Body of pancreas (tissue), 4 donors: ENCODE measurements around the gene DNAH6. TPM values are rescaled to one million over a fixed set of nuclear protein-coding genes. Genes with fewer than 3 reads are reported as not detected.
"Not testable (repeated sequence)": the region's sequence is repeated elsewhere in the genome, so short reads cannot be mapped to it uniquely, and the experiment has no call there.

Experiments used
- ATAC-seq: fragments of 150-250 bp; one replicate; pipeline ENCODE4 v1.9.1; 2016
- DNase-seq, 4 donors: peaks; one replicate each; pipeline ENCODE4 v3.0.0-alpha.2; 2019
- H3K27ac ChIP-seq, 4 donors: fragments of 200-600 bp; sonication (generic); 1 replicate in 3 of 4; 2 replicates in 1 of 4; pipeline versions ENCODE4 v1.5.1 to v1.6.1; 2016 to 2019; ENCODE audit warnings: mild to moderate bottlenecking in 1 of 4, mixed read lengths in 1 of 4, moderate library complexity in 1 of 4
- H3K27me3 ChIP-seq, 2 donors: fragments of 200-600 bp; sonication (generic); one replicate each; pipeline ENCODE4 v1.6.0; 2016; ENCODE audit warnings: mild to moderate bottlenecking in 1 of 2
- H3K36me3 ChIP-seq, 2 donors: fragments of 200-600 bp; sonication (generic); replicated peaks in 1 of 2; 2 replicates each; pipeline ENCODE4 v1.5.1; 2016; ENCODE audit warnings: low read depth in 2 of 2; ENCODE audit not compliant: insufficient read depth in 1 of 2
- H3K4me1 ChIP-seq: fragments of 200-600 bp; sonication (generic); one replicate; pipeline ENCODE4 v1.6.0; 2016
- H3K4me3 ChIP-seq, 2 donors: fragments of 200-600 bp; sonication (generic); 1 replicate in 1 of 2; 2 replicates in 1 of 2; pipeline ENCODE4 v1.5.1; 2016 to 2019
- H3K9me3 ChIP-seq, 3 donors: fragments of 200-600 bp; sonication (generic); 1 replicate in 2 of 3; 2 replicates in 1 of 3; pipeline ENCODE4 v1.5.1; 2016
- POLR2A ChIP-seq, 3 donors: fragments of 450-650 bp; IDR thresholded peaks; one replicate each; pipeline ENCODE4 v1.6.1; 2016; ENCODE audit warnings: antibody characterized with exemption in 3 of 3, mild to moderate bottlenecking in 2 of 3
- WGBS, 2 donors: methylation state at CpG; one replicate each; pipeline ENCODE4 v1.1.5; 2017; 5-methylcytosine and 5-hydroxymethylcytosine counted together
- intact Hi-C: fragments of 100-400 bp; cut with DNase I; formaldehyde crosslinking; loops from one replicate; pipeline ENCODE4 v1.15.1; 2023
- total RNA-seq, 2 donors: library from RNA; depleted of rRNA; stranded (reverse); fragments of >200 nt; gene quantifications; one replicate each; pipeline ENCODE4 v1.1.0, GENCODE V29; 2016
- TF ChIP-seq, protein P1 (sequence below), 7 experiments: fragments of 450-650 bp in 4 of 7; fragments of 200-600 bp in 3 of 7; sonication (generic) in 3 of 7; IDR thresholded peaks; one replicate each; pipeline ENCODE4 v1.5.1; 2016 to 2019; ENCODE audit warnings: antibody characterized with exemption in 7 of 7

Gene DNAH6
- 1 to 10 TPM; 1.3 to 2.6 TPM for total RNA-seq

- Histone ChIP-seq H3K4me1 (peaks cover 6% of the 10 kb centered on the region), H3K4me3 (peak within 1 kb of the TSS in 1 of 2 donors; percentile 13), H3K36me3 (no peaks in the 10 kb centered on the region), H3K27ac (peak within 1 kb of the TSS in 3 of 4 donors; percentile 30 to 76 (median 71)), H3K27me3 (no peaks in the 10 kb centered on the region), H3K9me3 (no peaks in the 10 kb centered on the region)
- peak; percentile 95 to 97 (median 96) for DNase-seq
- intact Hi-C loops = no loop called here
- ATAC-seq = peak; percentile 100
- WGBS, 2 donors = 4 to 10% methylated on average over 18 to 31 of the region's 31 CpGs
- TF ChIP-seq POLR2A (IDR thresholded peaks at IDR 0.05) = peak in 2 of 3 donors; percentile 38 to 46
- TF ChIP-seq, protein P1, sequence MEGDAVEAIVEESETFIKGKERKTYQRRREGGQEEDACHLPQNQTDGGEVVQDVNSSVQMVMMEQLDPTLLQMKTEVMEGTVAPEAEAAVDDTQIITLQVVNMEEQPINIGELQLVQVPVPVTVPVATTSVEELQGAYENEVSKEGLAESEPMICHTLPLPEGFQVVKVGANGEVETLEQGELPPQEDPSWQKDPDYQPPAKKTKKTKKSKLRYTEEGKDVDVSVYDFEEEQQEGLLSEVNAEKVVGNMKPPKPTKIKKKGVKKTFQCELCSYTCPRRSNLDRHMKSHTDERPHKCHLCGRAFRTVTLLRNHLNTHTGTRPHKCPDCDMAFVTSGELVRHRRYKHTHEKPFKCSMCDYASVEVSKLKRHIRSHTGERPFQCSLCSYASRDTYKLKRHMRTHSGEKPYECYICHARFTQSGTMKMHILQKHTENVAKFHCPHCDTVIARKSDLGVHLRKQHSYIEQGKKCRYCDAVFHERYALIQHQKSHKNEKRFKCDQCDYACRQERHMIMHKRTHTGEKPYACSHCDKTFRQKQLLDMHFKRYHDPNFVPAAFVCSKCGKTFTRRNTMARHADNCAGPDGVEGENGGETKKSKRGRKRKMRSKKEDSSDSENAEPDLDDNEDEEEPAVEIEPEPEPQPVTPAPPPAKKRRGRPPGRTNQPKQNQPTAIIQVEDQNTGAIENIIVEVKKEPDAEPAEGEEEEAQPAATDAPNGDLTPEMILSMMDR (IDR thresholded peaks at IDR 0.05) = no peak
These were observed at the start of gene DNAH6 for GRCh38 chr2:84516234-84516986. Gene DNAH6, plus strand, starts transcription at chr2:84516498. Its CDS starts 1,329 bp downstream, at chr2:84517827.

- H3K27me3 ChIP-seq = no peaks in the 10 kb centered on the region
These were observed 48.9 kb upstream of the DNAH6 start for GRCh38 chr2:84467389-84467788.

GRCh38 chr2:84472423-84472822 lies 43.9 kb upstream of the DNAH6 start:
- H3K4me3 ChIP-seq = not testable (repeated sequence)
- peak; percentile 21 to 47 (median 40) for DNase-seq
- WGBS, 2 donors = 18 to 19% methylated on average over 2 of the region's 2 CpGs

More at GRCh38 chr2:84467389-84467788, 48.9 kb upstream of the DNAH6 start:
- no peak overlapping the region for H3K27ac ChIP-seq
- peaks cover 4% of the 10 kb centered on the region for H3K4me1 ChIP-seq
- no peaks in the 10 kb centered on the region for H3K36me3 ChIP-seq
- WGBS, 2 donors = 71% methylated on average over 1 of the region's 1 CpG
- ATAC-seq = no peak
- TF ChIP-seq, protein P1 (IDR thresholded peaks at IDR 0.05) = no peak
- no peak for TF ChIP-seq POLR2A (IDR thresholded peaks at IDR 0.05)
- no peak for DNase-seq
- H3K4me3 ChIP-seq = no peak overlapping the region
- H3K9me3 ChIP-seq = peaks cover 0 to 5% (median 0%) of the 10 kb centered on the region in 3 donors
- intact Hi-C loops = no loop called here

DNA sequence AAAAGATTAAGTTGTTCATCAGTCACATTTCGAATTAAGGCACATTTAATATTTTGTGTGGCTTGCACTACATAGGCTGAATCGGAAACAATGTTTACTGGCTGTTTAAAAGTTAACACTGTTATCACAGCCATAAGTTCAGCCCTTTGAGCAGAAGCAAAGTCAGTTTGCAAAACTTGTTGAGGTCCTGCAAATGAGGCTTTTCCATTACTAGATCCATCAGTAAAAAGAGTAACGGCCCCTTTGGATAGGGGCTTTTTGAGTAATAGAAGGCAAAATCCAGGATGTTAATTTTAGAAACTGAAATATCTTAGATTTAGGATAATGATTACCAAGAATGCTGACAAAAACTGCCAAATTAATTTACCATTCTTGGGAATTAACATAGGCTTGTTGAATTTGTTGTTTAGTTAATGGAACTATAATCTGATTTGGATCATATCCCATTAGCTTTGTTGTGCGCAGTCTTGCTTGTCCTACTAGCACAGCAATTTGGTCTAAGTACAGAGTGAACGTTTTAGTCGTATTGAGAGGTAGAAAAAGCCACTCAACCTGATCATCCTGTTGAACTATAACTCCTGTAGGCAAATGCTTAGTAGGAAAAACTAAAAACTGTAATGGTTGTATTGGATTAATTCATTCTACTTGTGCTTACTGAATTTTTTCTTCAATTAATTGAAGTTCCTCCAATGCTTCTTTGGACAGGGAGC lies 43.3 kb upstream of the DNAH6 start:
- Histone ChIP-seq H3K36me3 (no peaks in the 10 kb centered on the region), H3K9me3 (peaks cover 0 to 17% (median 0%) of the 10 kb centered on the region in 3 donors), H3K27ac (no peak overlapping the region), H3K4me1 (peaks cover 25% of the 10 kb centered on the region), H3K4me3 (no peak overlapping the region), H3K27me3 (no peaks in the 10 kb centered on the region)
- intact Hi-C loops = no loop called here
- TF ChIP-seq, protein P1 (IDR thresholded peaks at IDR 0.05) = no peak
- TF ChIP-seq POLR2A (IDR thresholded peaks at IDR 0.05) = no peak
- DNase-seq = no peak
- 14 to 23% methylated on average over 6 of the region's 6 CpGs for WGBS, 2 donors
- no peak for ATAC-seq

More at GRCh38 chr2:84472423-84472822, 43.9 kb upstream of the DNAH6 start:
- H3K27ac ChIP-seq, ATAC-seq, H3K36me3 ChIP-seq, intact Hi-C loops, H3K27me3 ChIP-seq: not testable (repeated sequence)
- peaks cover 25% of the 10 kb centered on the region for H3K4me1 ChIP-seq
- H3K9me3 ChIP-seq = peaks cover 0 to 13% (median 0%) of the 10 kb centered on the region in 3 donors

- Histone ChIP-seq H3K27ac (peak overlapping the region in 1 of 4 donors; percentile 12), H3K27me3 (no peaks in the 10 kb centered on the region), H3K9me3 (peaks cover 0 to 17% (median 0%) of the 10 kb centered on the region in 3 donors), H3K4me3 (no peak overlapping the region), H3K4me1 (peaks cover 25% of the 10 kb centered on the region), H3K36me3 (no peaks in the 10 kb centered on the region)
- 28 to 32% methylated on average over 4 of the region's 4 CpGs for WGBS, 2 donors
- ATAC-seq (no peak), DNase-seq (peak; percentile 24 to 56 (median 46))
- TF ChIP-seq, protein P1 (IDR thresholded peaks at IDR 0.05) = no peak
- TF ChIP-seq POLR2A (IDR thresholded peaks at IDR 0.05) = no peak
- intact Hi-C loops = no loop called here
These were observed 42.1 kb upstream of the DNAH6 start for GRCh38 chr2:84474176-84474575.
